Esophagus (tissue), 2 donors: ENCODE results near the gene MOB1A. TPM values are rescaled to one million over a fixed set of nuclear protein-coding genes. Genes with fewer than 3 reads are reported as not detected.

ENCODE experiments used
- H3K27ac ChIP-seq, 2 donors: one replicate each; pipeline ENCODE4 v1.5.1; 2013; ENCODE audit warnings: low read depth in 2 of 2, mild to moderate bottlenecking in 2 of 2, inconsistent platforms in 1 of 2, low read length in 1 of 2, moderate library complexity in 1 of 2
- H3K27me3 ChIP-seq, 2 donors: one replicate each; pipeline ENCODE4 v1.6.1; 2013; ENCODE audit warnings: low read length in 2 of 2, control low read depth in 1 of 2, mild to moderate bottlenecking in 1 of 2; ENCODE audit not compliant: insufficient read depth in 2 of 2, control insufficient read depth in 1 of 2
- H3K36me3 ChIP-seq, 2 donors: one replicate each; pipeline ENCODE4 v1.6.1; 2013; ENCODE audit warnings: low read length in 1 of 2; ENCODE audit not compliant: control insufficient read depth in 2 of 2, insufficient read depth in 2 of 2
- H3K4me1 ChIP-seq, 2 donors: one replicate each; pipeline ENCODE4 v1.6.1; 2013; ENCODE audit warnings: low read length in 1 of 2; ENCODE audit not compliant: control insufficient read depth in 2 of 2, insufficient read depth in 2 of 2
- H3K4me3 ChIP-seq, 2 donors: one replicate each; pipeline ENCODE4 v1.5.1; 2013; ENCODE audit warnings: low read length in 2 of 2, mild to moderate bottlenecking in 2 of 2, low read depth in 1 of 2, moderate library complexity in 1 of 2
- H3K9me3 ChIP-seq, 2 donors: one replicate each; pipeline ENCODE4 v1.6.1; 2013; ENCODE audit warnings: mild to moderate bottlenecking in 2 of 2, low read depth in 1 of 2, low read length in 1 of 2, moderate library complexity in 1 of 2; ENCODE audit not compliant: control insufficient read depth in 2 of 2, insufficient read depth in 1 of 2
- WGBS, 2 donors: extraction: QIAGEN DNeasy Blood & Tissue Kit; methylation state at CpG; one replicate each; pipeline ENCODE4 v1.1.7; 2013; 5-methylcytosine and 5-hydroxymethylcytosine counted together
- polyA plus RNA-seq, 2 donors: library from polyadenylated mRNA; stranded (reverse); fragments of 200-250 nt; gene quantifications; one replicate each; pipeline ENCODE4 v1.2.3, GENCODE V29; 2013
- donor health status: healthy with polysubstance abuse.
- donor health status: Bipolar disorder and iron deficiency.

MOB1A gene
- polyA plus RNA-seq, 2 donors: 23.9 to 29.1 TPM

GRCh38 chr2:74119339-74119738 lies 59.3 kb downstream of the MOB1A start:
- Histone ChIP-seq H3K9me3 (peaks cover 0 to 5% of the 10 kb centered on the region in 2 donors), H3K4me3 (peak overlapping the region in 1 of 2 donors; percentile 73), H3K4me1 (no peaks in the 10 kb centered on the region), H3K27me3 (no peaks in the 10 kb centered on the region), H3K36me3 (no peaks in the 10 kb centered on the region), H3K27ac (no peak overlapping the region)

- Histone ChIP-seq H3K27me3 (no peaks in the 10 kb centered on the region), H3K4me1 (no peaks in the 10 kb centered on the region), H3K36me3 (no peaks in the 10 kb centered on the region)
These were observed 67.3 kb downstream of the MOB1A start for GRCh38 chr2:74111380-74111779.

GRCh38 chr2:74110537-74110936 lies 68.1 kb downstream of the MOB1A start:
- Histone ChIP-seq H3K27ac (no peak overlapping the region), H3K9me3 (no peaks in the 10 kb centered on the region), H3K27me3 (no peaks in the 10 kb centered on the region), H3K4me1 (no peaks in the 10 kb centered on the region), H3K4me3 (no peak overlapping the region), H3K36me3 (no peaks in the 10 kb centered on the region)
- WGBS, 2 donors: 72 to 82% methylated on average over 3 of the region's 3 CpGs

More at GRCh38 chr2:74111380-74111779, 67.3 kb downstream of the MOB1A start:
- Histone ChIP-seq H3K9me3 (no peaks in the 10 kb centered on the region), H3K27ac (no peak overlapping the region), H3K4me3 (no peak overlapping the region)

DNA sequence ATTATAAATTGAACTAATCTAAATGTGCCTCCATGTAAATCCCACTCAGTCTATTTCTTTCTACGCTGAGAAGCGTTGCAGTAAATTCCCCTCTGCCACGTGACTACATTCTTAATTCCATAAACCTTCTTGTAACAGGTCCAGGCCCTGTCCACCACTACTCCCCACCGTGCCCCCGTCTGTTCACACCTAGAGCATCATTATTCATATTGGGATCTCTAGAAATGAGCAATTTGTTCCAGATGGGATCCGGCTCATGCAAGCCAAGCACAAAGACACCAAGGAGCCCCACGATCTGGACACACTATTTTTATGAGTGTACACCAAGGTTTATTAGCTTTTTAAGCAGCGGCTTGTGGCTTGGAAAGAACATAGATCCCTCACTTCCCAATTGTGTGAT lies 69.1 kb downstream of the MOB1A start:
- WGBS, 2 donors: 89 to 90% methylated on average over 8 of the region's 8 CpGs
- no peak overlapping the region for H3K4me3 ChIP-seq
- no peaks in the 10 kb centered on the region for H3K27me3 ChIP-seq
- H3K4me1 ChIP-seq: no peaks in the 10 kb centered on the region
- H3K27ac ChIP-seq: no peak overlapping the region
- H3K36me3 ChIP-seq: peaks cover 0 to 5% of the 10 kb centered on the region in 2 donors
- no peaks in the 10 kb centered on the region for H3K9me3 ChIP-seq

DNA sequence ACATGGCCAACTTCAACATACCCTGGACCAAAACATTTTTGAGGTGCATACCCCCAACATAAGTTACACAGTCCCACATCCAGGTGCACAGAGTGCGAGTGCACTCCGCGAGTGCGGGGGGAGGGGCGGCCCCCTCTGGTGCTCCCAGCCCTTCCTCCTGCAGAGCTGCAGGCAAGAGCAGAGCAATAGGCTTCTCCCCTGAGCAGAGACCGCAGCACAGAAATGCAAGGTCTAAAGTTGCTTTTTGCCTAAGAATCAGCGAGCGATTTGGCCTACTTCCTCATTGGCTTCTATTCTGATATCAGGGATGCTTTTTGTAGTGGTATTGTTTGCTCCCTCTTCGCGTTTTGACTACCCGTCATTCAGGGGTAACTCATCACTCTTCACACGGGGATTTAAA lies 71.6 kb downstream of the MOB1A start:
- Histone ChIP-seq H3K36me3 (peaks cover 0 to 10% of the 10 kb centered on the region in 2 donors), H3K9me3 (no peaks in the 10 kb centered on the region), H3K27ac (no peak overlapping the region), H3K4me3 (no peak overlapping the region), H3K4me1 (no peaks in the 10 kb centered on the region), H3K27me3 (no peaks in the 10 kb centered on the region)
- 73% methylated on average over 12 of the region's 12 CpGs for WGBS, 2 donors

DNA sequence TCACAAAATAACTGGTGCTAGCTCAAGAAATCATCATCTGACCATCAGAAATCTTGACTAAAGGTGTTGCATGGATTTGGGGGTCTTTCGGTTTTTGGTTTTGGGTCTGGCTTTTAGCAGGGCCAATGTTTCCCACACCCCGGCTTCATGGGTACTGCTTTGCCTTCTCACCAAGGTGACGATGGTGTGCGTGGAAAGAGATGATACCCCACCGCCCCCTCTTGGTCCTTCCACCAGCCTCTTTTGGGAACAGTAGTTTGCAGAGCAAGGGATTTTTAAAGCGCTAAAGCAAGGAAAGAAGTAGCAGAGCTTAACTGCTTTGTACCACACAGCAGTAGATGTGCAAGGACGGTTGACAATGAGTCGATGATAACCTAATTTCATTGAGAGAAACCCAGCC lies 73.3 kb downstream of the MOB1A start:
- 94 to 95% methylated on average over 8 of the region's 8 CpGs for WGBS, 2 donors
- H3K4me1 ChIP-seq: no peaks in the 10 kb centered on the region

GRCh38 chr2:74104839-74105238 lies 73.8 kb downstream of the MOB1A start:
- peaks cover 0 to 31% of the 10 kb centered on the region in 2 donors for H3K36me3 ChIP-seq

More for the DNA sequence above, 73.3 kb downstream of the MOB1A start:
- no peaks in the 10 kb centered on the region for H3K9me3 ChIP-seq
- H3K36me3 ChIP-seq: peaks cover 0 to 26% of the 10 kb centered on the region in 2 donors
- no peak overlapping the region for H3K4me3 ChIP-seq
- no peak overlapping the region for H3K27ac ChIP-seq
- H3K27me3 ChIP-seq: no peaks in the 10 kb centered on the region

DNA sequence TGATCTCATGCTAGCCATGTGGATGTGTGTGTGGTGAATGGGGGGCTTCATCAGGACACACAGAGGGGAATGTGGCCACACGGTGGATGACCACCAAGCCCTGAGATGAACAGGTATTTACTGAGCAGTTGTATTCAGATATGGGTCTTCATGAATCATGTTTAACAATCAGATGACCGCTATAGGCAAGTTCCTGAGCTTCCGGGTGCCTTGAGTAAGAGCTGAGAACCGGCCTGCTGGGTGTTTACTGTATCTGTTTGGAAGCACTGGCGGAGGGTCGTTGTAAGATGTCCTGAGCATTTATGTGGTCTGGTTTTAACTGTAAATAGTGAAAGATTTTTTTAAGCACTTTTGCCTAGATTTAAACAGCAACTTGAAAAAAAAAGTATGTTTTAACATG lies 74.9 kb downstream of the MOB1A start:
- Histone ChIP-seq H3K4me1 (no peaks in the 10 kb centered on the region), H3K36me3 (peaks cover 0 to 41% of the 10 kb centered on the region in 2 donors), H3K4me3 (no peak overlapping the region), H3K27ac (no peak overlapping the region), H3K27me3 (no peaks in the 10 kb centered on the region), H3K9me3 (no peaks in the 10 kb centered on the region)
- WGBS, 2 donors: 88 to 90% methylated on average over 6 of the region's 6 CpGs

More at GRCh38 chr2:74104839-74105238, 73.8 kb downstream of the MOB1A start:
- Histone ChIP-seq H3K4me1 (no peaks in the 10 kb centered on the region), H3K27me3 (no peaks in the 10 kb centered on the region), H3K4me3 (no peak overlapping the region), H3K27ac (no peak overlapping the region), H3K9me3 (no peaks in the 10 kb centered on the region)
- WGBS, 2 donors: 95 to 96% methylated on average over 7 of the region's 7 CpGs

Other genes with a start within 250 kb of the MOB1A start
- gene TET3, start 194.0 kb downstream of the MOB1A start, polyA plus RNA-seq: 1 to 10 TPM; 4.5 to 6.7 TPM
- 10 to 100 TPM; 40.3 to 49.3 TPM for gene BOLA3, start 31.0 kb downstream of the MOB1A start, polyA plus RNA-seq
- 10 to 100 TPM; 11.1 to 35.4 TPM for gene MTHFD2, start 19.7 kb upstream of the MOB1A start, polyA plus RNA-seq
- under 1 TPM; 0.28 to 0.33 TPM for gene SLC4A5, start 164.5 kb upstream of the MOB1A start, polyA plus RNA-seq
- 10 to 100 TPM; 60.8 to 83.3 TPM for gene DCTN1, start 201.4 kb upstream of the MOB1A start, polyA plus RNA-seq
- under 1 TPM; 0.81 to 0.92 TPM for gene C2orf81, start 242.7 kb upstream of the MOB1A start, polyA plus RNA-seq
- gene WDR54, start 242.9 kb upstream of the MOB1A start, polyA plus RNA-seq: 1 to 10 TPM; 3.5 to 5.4 TPM